SK-N-SH (cell line): Measurements from ENCODE around the gene ATXN10. TPM values are rescaled to one million over a fixed set of nuclear protein-coding genes. Genes with fewer than 3 reads are reported as not detected.

ENCODE experiments used
- CTCF ChIA-PET: fragments of 300-600, 350-600 bp; formaldehyde crosslinking; extraction: SDS; loops from one replicate; lab custom pipeline; 2021; lab: Yijun Ruan, JAX
- POLR2A ChIA-PET: fragments of 350-600 bp; sonication (Branson Sonifier 250); formaldehyde crosslinking; extraction: SDS; loops from one replicate; lab custom pipeline; 2020; ENCODE audit warnings: antibody characterized with exemption, inconsistent platforms; lab: Yijun Ruan, JAX
- DNase-seq: peaks from one replicate; pipeline ENCODE4 v3.0.0; 2012
- H2AFZ ChIP-seq: fragments of 200-600 bp; sonication (generic); 2 replicates; pipeline ENCODE4 v1.8.1; 2016; ENCODE audit warnings: antibody characterized with exemption, mild to moderate bottlenecking, low read depth
- H3F3A ChIP-seq: fragments of 200-600 bp; sonication (generic); replicated peaks from 2 replicates; pipeline ENCODE3; 2016; ENCODE audit warnings: antibody characterized with exemption, mild to moderate bottlenecking; ENCODE audit not compliant: insufficient read depth
- H3K27ac ChIP-seq, 2 experiments: fragments of 200-500 bp in 1 of 2; fragments of 200-600 bp in 1 of 2; sonication (Bioruptor generic) in 1 of 2; sonication (generic), shearing (Covaris generic) in 1 of 2; 2 replicates each; pipeline versions ENCODE4 v1.5.1 to v1.6.1; 2014 to 2016; ENCODE audit warnings: low read depth in 2 of 2, inconsistent platforms in 1 of 2, low read length in 1 of 2, mild to moderate bottlenecking in 1 of 2, mixed read lengths in 1 of 2
- H3K27me3 ChIP-seq: fragments of 200-600 bp; sonication (generic), shearing (Covaris generic); 2 replicates; pipeline ENCODE4 v1.6.1; 2016; ENCODE audit warnings: mixed run types; ENCODE audit not compliant: insufficient read depth
- H3K36me3 ChIP-seq, 2 experiments: fragments of 200-500 bp in 1 of 2; fragments of 200-600 bp in 1 of 2; sonication (Bioruptor generic) in 1 of 2; sonication (generic) in 1 of 2; replicated peaks in 1 of 2; 2 replicates each; pipeline versions ENCODE3 to v1.5.1; 2014 to 2016; ENCODE audit warnings: low read length in 1 of 2, mild to moderate bottlenecking in 1 of 2; ENCODE audit not compliant: insufficient read depth in 2 of 2, control insufficient read depth in 1 of 2
- H3K4me1 ChIP-seq, 2 experiments: fragments of 200-500 bp in 1 of 2; fragments of 200-600 bp in 1 of 2; sonication (Bioruptor generic) in 1 of 2; sonication (generic), shearing (Covaris generic) in 1 of 2; 2 replicates each; pipeline versions ENCODE4 v1.5.1 to v1.6.1; 2014 to 2016; ENCODE audit warnings: low read depth in 1 of 2, low read length in 1 of 2, mixed run types in 1 of 2; ENCODE audit not compliant: insufficient read depth in 2 of 2, control insufficient read depth in 1 of 2
- H3K4me2 ChIP-seq: fragments of 200-600 bp; sonication (generic), shearing (Covaris generic); 2 replicates; pipeline ENCODE4 v1.6.1; 2017; ENCODE audit warnings: mixed run types
- H3K4me3 ChIP-seq, 2 experiments: fragments of 200-500 bp in 1 of 2; fragments of 200-600 bp in 1 of 2; sonication (Bioruptor generic) in 1 of 2; sonication (generic), shearing (Covaris generic) in 1 of 2; 2 replicates each; pipeline versions ENCODE4 v1.5.1 to v1.8.1; 2014 to 2016; ENCODE audit warnings: low read depth in 2 of 2, inconsistent platforms in 1 of 2, low read length in 1 of 2, mild to moderate bottlenecking in 1 of 2, mixed read lengths in 1 of 2, moderate library complexity in 1 of 2
- H3K79me2 ChIP-seq: fragments of 200-600 bp; sonication (generic); 2 replicates; pipeline ENCODE4 v1.8.1; 2017; ENCODE audit warnings: mild to moderate bottlenecking; ENCODE audit not compliant: insufficient read depth
- H3K9ac ChIP-seq: fragments of 200-600 bp; sonication (generic); 2 replicates; pipeline ENCODE4 v1.6.1; 2017; ENCODE audit warnings: mixed run types
- H3K9me2 ChIP-seq: fragments of 200-600 bp; sonication (generic); 2 replicates; pipeline ENCODE4 v1.6.1; 2017; ENCODE audit warnings: mixed run types
- H3K9me3 ChIP-seq: fragments of 200-600 bp; sonication (generic); 2 replicates; pipeline ENCODE4 v1.6.1; 2017; ENCODE audit warnings: mixed run types, mild to moderate bottlenecking, moderate library complexity
- H4K20me1 ChIP-seq: fragments of 200-600 bp; sonication (generic); 2 replicates; pipeline ENCODE4 v1.6.1; 2017; ENCODE audit warnings: mild to moderate bottlenecking, mixed run types; ENCODE audit not compliant: insufficient read depth
- EP300 ChIP-seq, 2 experiments: IDR thresholded peaks; 2 replicates each; pipeline versions ENCODE4 v1.4.0 to v1.6.1; 2012; ENCODE audit warnings: borderline replicate concordance in 1 of 2, low read depth in 1 of 2, low read length in 1 of 2
- EZH2phosphoT487 ChIP-seq: fragments of 200-600 bp; sonication (generic); IDR thresholded peaks from 2 replicates; pipeline ENCODE4 v1.6.1; 2017; ENCODE audit warnings: low read depth, mixed run types, mild to moderate bottlenecking, antibody characterized with exemption, moderate library complexity, borderline replicate concordance
- FOSL2 ChIP-seq: IDR thresholded peaks from 2 replicates; pipeline ENCODE4 v1.4.0; 2012; ENCODE audit warnings: low read depth, mild to moderate bottlenecking, moderate library complexity, borderline replicate concordance
- FOXM1 ChIP-seq: IDR thresholded peaks from 2 replicates; pipeline ENCODE4 v1.4.0; 2012; ENCODE audit warnings: low read depth, mild to moderate bottlenecking
- JUND ChIP-seq: IDR thresholded peaks from 2 replicates; pipeline ENCODE4 v1.4.0; 2012
- PBX3 ChIP-seq: IDR thresholded peaks from 2 replicates; pipeline ENCODE4; 2012
- POLR2AphosphoS5 ChIP-seq: IDR thresholded peaks from 2 replicates; pipeline ENCODE4 v1.6.1; 2012; ENCODE audit warnings: low read depth, low read length
- RAD21 ChIP-seq: IDR thresholded peaks from 2 replicates; pipeline ENCODE4 v1.6.1; 2012; ENCODE audit warnings: mild to moderate bottlenecking, low read length
- SMC3 ChIP-seq: IDR thresholded peaks from 2 replicates; pipeline ENCODE4 v1.6.1; 2012; ENCODE audit warnings: low read depth, low read length, improper control_type of control experiment
- TCF12 ChIP-seq: IDR thresholded peaks from 2 replicates; pipeline ENCODE4 v1.4.0; 2012
- WGBS: methylation state at CpG from one replicate; pipeline ENCODE4 v1.1.6; 2017; ENCODE audit warnings: low lambda C conversion rate; 5-methylcytosine and 5-hydroxymethylcytosine counted together
- polyA plus RNA-seq, 3 experiments: library from polyadenylated mRNA; depleted of rRNA; stranded (reverse); fragments of >200 nt; gene quantifications; 2 replicates each; pipeline ENCODE4 v1.2.3, GENCODE V29; 2012
- TF ChIP-seq, protein P1 (sequence below): fragments of 200-600 bp; sonication (generic); IDR thresholded peaks from 2 replicates; pipeline ENCODE4 v1.6.1; 2017; ENCODE audit warnings: antibody characterized with exemption, mild to moderate bottlenecking, moderate library complexity
- TF ChIP-seq, protein P2 (sequence below): IDR thresholded peaks from 2 replicates; pipeline ENCODE4 v1.4.0; 2012; ENCODE audit warnings: low read depth, borderline replicate concordance

ATXN10 gene
- polyA plus RNA-seq, 1 of the 3 experiments (the other 2 are of a cell fraction), result 202 TPM

GRCh38 chr22:45731798-45732495, 60.3 kb downstream of the ATXN10 start:
- H3K4me2 ChIP-seq, result peak overlapping the region; percentile 10
- H3K9me2 ChIP-seq, result no peaks in the 10 kb centered on the region
- H3K4me1 ChIP-seq, result peaks cover 0 to 7% of the 10 kb centered on the region in 2 experiments; a peak in 1 of 4 replicates
- DNase-seq, result no peak
- peaks cover 28% of the 10 kb centered on the region for H3F3A ChIP-seq
- H3K79me2 ChIP-seq, result peaks cover 54% of the 10 kb centered on the region
- no peak for TF ChIP-seq POLR2AphosphoS5
- peak; percentile 8; the same call in 1 of the 2 replicates for TF ChIP-seq SMC3
- TF ChIP-seq RAD21, result peak; percentile 32; the same call in 1 of the 2 replicates
- 0 out of 2 replicates have a peak, but pooled peaks have one; percentile 2 for TF ChIP-seq FOSL2
- 0 out of 2 replicates have a peak, but pooled peaks have one; percentile 16 for TF ChIP-seq TCF12
- TF ChIP-seq, protein P1, sequence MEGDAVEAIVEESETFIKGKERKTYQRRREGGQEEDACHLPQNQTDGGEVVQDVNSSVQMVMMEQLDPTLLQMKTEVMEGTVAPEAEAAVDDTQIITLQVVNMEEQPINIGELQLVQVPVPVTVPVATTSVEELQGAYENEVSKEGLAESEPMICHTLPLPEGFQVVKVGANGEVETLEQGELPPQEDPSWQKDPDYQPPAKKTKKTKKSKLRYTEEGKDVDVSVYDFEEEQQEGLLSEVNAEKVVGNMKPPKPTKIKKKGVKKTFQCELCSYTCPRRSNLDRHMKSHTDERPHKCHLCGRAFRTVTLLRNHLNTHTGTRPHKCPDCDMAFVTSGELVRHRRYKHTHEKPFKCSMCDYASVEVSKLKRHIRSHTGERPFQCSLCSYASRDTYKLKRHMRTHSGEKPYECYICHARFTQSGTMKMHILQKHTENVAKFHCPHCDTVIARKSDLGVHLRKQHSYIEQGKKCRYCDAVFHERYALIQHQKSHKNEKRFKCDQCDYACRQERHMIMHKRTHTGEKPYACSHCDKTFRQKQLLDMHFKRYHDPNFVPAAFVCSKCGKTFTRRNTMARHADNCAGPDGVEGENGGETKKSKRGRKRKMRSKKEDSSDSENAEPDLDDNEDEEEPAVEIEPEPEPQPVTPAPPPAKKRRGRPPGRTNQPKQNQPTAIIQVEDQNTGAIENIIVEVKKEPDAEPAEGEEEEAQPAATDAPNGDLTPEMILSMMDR, result peak; percentile 69
- no peak for TF ChIP-seq FOXM1
- TF ChIP-seq PBX3, result no peak
- WGBS, result 69% methylated on average over 7 of the region's 7 CpGs
- no peaks in the 10 kb centered on the region for H3K9me3 ChIP-seq
- peak overlapping the region; percentile 2 to 51; a peak in 3 of 4 replicates for H3K27ac ChIP-seq
- H4K20me1 ChIP-seq, result peaks cover 10% of the 10 kb centered on the region; the same call in 1 of the 2 replicates
- no peaks in the 10 kb centered on the region for H3K27me3 ChIP-seq
- peaks cover 31 to 36% of the 10 kb centered on the region in 2 experiments for H3K36me3 ChIP-seq
- ChIA-PET CTCF (interaction anchor here (0.8 to 2.0 kb wide), 3 partner anchors 11 to 76 kb away, joined by 3 to 4 read pairs (median 3); no protein-coding TSS in a partner anchor), POLR2A (no interaction called here)
- H2AFZ ChIP-seq, result no peak overlapping the region
- no peak overlapping the region for H3K4me3 ChIP-seq
- H3K9ac ChIP-seq, result peak overlapping the region; percentile 4; the same call in 1 of the 2 replicates

DNA sequence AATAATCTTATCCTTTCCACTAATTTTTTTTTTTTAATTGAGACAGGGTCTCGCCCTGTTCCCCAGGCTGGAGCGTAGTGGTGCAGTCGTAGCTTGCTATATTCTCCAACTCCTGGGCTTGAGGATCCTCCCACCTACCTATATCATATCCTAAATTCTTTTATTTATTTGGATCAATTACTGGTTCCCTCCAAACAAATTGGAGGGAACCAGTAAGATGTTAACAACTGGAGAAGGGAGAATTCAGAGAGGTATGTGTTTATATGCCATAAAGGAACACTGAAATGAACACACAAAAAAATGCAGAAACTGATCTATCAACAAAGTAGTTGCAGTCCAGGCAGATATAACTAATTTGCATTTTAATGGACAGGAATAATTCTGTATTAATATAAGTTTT, 63.6 kb downstream of the ATXN10 start:
- WGBS, result 98% methylated on average over 3 of the region's 3 CpGs
- Histone ChIP-seq H3K4me2 (no peak overlapping the region), H3F3A (peaks cover 30% of the 10 kb centered on the region), H3K27ac (no peak overlapping the region), H4K20me1 (peaks cover 5% of the 10 kb centered on the region; the same call in 1 of the 2 replicates), H3K4me3 (no peak overlapping the region), H3K9me2 (no peaks in the 10 kb centered on the region), H3K27me3 (no peaks in the 10 kb centered on the region), H3K9me3 (no peaks in the 10 kb centered on the region), H3K36me3 (peaks cover 48 to 54% of the 10 kb centered on the region in 2 experiments), H2AFZ (no peak overlapping the region), H3K4me1 (peaks cover 0 to 7% of the 10 kb centered on the region in 2 experiments; a peak in 1 of 4 replicates), H3K79me2 (peaks cover 50% of the 10 kb centered on the region), H3K9ac (no peak overlapping the region)
- ChIA-PET POLR2A (no interaction called here), CTCF (no interaction called here)
- DNase-seq, result no peak
- TF ChIP-seq EZH2phosphoT487, result no peak
- no peak for TF ChIP-seq SMC3
- no peak for TF ChIP-seq RAD21
- TF ChIP-seq JUND, result no peak
- TF ChIP-seq, protein P2, sequence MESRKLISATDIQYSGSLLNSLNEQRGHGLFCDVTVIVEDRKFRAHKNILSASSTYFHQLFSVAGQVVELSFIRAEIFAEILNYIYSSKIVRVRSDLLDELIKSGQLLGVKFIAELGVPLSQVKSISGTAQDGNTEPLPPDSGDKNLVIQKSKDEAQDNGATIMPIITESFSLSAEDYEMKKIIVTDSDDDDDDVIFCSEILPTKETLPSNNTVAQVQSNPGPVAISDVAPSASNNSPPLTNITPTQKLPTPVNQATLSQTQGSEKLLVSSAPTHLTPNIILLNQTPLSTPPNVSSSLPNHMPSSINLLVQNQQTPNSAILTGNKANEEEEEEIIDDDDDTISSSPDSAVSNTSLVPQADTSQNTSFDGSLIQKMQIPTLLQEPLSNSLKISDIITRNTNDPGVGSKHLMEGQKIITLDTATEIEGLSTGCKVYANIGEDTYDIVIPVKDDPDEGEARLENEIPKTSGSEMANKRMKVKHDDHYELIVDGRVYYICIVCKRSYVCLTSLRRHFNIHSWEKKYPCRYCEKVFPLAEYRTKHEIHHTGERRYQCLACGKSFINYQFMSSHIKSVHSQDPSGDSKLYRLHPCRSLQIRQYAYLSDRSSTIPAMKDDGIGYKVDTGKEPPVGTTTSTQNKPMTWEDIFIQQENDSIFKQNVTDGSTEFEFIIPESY, result no peak
- no peak for TF ChIP-seq TCF12
- TF ChIP-seq EP300 (IDR thresholded peaks at IDR 0.05; ENCODE audit: borderline replicate concordance in 1 of 2, low read depth in 1 of 2, low read length in 1 of 2), result no peak
- TF ChIP-seq, all 33 proteins: peak for 0
